OCI-LY1 (cell line): ENCODE results near the gene SCAPER.

Experiments used
- H2AFZ ChIP-seq: fragments of 200-600 bp; sonication (generic), shearing (Covaris generic); 2 replicates; pipeline ENCODE4 v1.6.0; 2014; ENCODE audit warnings: antibody characterized with exemption, mild to moderate bottlenecking, low read length
- H3F3A ChIP-seq: fragments of 200-600 bp; sonication (generic), shearing (Covaris generic); 2 replicates; pipeline ENCODE4 v1.6.0; 2014; ENCODE audit warnings: mild to moderate bottlenecking, antibody characterized with exemption, low read length, moderate library complexity; ENCODE audit not compliant: insufficient read depth
- H3K27ac ChIP-seq: fragments of 200-600 bp; sonication (generic); 2 replicates; pipeline ENCODE4 v1.5.1; 2014; ENCODE audit warnings: low read length, mixed run types, mild to moderate bottlenecking, low read depth; ENCODE audit not compliant: poor library complexity, severe bottlenecking
- H3K27me3 ChIP-seq: fragments of 200-600 bp; sonication (generic); 2 replicates; pipeline ENCODE4 v1.6.0; 2014; ENCODE audit warnings: antibody characterized with exemption, mild to moderate bottlenecking, low read length, moderate library complexity; ENCODE audit not compliant: insufficient read depth
- H3K36me3 ChIP-seq: fragments of 200-600 bp; sonication (generic); 2 replicates; pipeline ENCODE4 v1.6.1; 2014; ENCODE audit warnings: mild to moderate bottlenecking, antibody characterized with exemption, low read length, moderate library complexity, mixed read lengths; ENCODE audit not compliant: insufficient read depth
- H3K4me1 ChIP-seq: fragments of 200-600 bp; sonication (generic); 2 replicates; pipeline ENCODE4 v1.5.1; 2014; ENCODE audit warnings: mild to moderate bottlenecking, low read length, moderate library complexity; ENCODE audit not compliant: insufficient read depth, severe bottlenecking
- H3K4me2 ChIP-seq: fragments of 200-600 bp; sonication (generic), shearing (Covaris generic); 2 replicates; pipeline ENCODE4 v1.6.1; 2014; ENCODE audit warnings: low read length
- H3K4me3 ChIP-seq: fragments of 200-600 bp; sonication (generic); 2 replicates; pipeline ENCODE4 v1.5.1; 2014; ENCODE audit warnings: low read length, low read depth, mild to moderate bottlenecking, mixed read lengths; ENCODE audit not compliant: poor library complexity, severe bottlenecking
- H3K79me2 ChIP-seq: fragments of 200-600 bp; shearing (Covaris generic); 2 replicates; pipeline ENCODE4 v1.6.1; 2016; ENCODE audit warnings: mixed run types, low read length, mixed read lengths; ENCODE audit not compliant: insufficient read depth
- H3K9ac ChIP-seq: fragments of 200-600 bp; sonication (generic), shearing (Covaris generic); 2 replicates; pipeline ENCODE4 v1.6.1; 2014; ENCODE audit warnings: mild to moderate bottlenecking, low read length, mixed read lengths
- H3K9me2 ChIP-seq: fragments of 200-600 bp; sonication (generic), shearing (Covaris generic); 2 replicates; pipeline ENCODE4 v1.6.1; 2014; ENCODE audit warnings: low read depth, mild to moderate bottlenecking, low read length, mixed read lengths
- H3K9me3 ChIP-seq: fragments of 200-600 bp; shearing (Covaris generic); 2 replicates; pipeline ENCODE4 v1.6.1; 2014; ENCODE audit warnings: low read length, mixed read lengths
- H4K20me1 ChIP-seq: fragments of 200-600 bp; sonication (generic), shearing (Covaris generic); 2 replicates; pipeline ENCODE4 v1.6.0; 2016; ENCODE audit warnings: mild to moderate bottlenecking, low read length; ENCODE audit not compliant: insufficient read depth
- EZH2 ChIP-seq: fragments of 200-600 bp; sonication (generic), shearing (Covaris generic); IDR thresholded peaks from 2 replicates; pipeline ENCODE4 v1.8.0; 2017; ENCODE audit warnings: borderline replicate concordance, mixed run types, mild to moderate bottlenecking, antibody characterized with exemption, low read length, moderate library complexity, mixed read lengths
- TF ChIP-seq, protein P1 (sequence below): fragments of 200-600 bp; sonication (generic), shearing (Covaris generic); IDR thresholded peaks from 2 replicates; pipeline ENCODE4 v1.5.1; 2017; ENCODE audit warnings: mild to moderate bottlenecking, antibody characterized with exemption, low read length, moderate library complexity, mixed read lengths

Gene SCAPER

DNA sequence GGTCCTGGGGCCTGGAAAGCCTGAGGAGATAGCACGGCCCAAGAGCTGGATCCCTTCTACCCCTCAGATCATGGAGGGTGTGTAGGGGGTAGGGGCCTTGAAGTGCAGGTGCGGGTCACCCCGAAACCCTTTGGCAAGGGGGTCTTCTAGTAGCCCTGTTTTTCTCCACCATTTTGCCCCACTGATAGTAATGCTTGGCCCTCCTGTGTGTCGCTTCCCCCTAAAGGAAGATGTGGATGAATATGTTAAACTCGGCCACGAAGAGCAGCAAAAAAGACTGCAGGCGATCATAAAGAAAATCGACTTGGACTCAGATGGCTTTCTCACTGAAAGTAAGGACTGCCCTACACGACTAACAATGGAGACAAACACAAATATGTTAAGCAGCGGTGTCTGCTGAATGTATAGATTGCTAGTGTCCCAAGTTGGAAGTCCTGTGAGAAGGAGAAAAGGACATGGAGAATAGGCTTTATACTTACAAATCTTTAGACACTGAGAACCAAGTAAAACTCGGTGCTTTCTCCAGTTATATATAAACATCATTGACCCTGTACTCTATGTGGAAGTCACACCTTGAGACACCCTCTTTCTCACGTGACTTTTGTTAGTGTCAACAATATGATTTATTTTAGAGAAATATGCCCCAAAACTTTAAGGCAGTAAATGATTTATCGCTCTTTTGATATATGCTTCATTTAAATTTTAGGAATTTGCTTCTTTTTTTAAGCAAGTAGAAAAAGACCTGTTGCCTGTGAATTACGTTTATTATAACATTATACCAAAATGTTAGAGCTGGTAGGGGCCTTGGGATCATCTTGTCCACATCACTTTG lies 27.2 kb upstream of the SCAPER start:
- TF ChIP-seq EZH2 = no peak
- TF ChIP-seq, protein P1, sequence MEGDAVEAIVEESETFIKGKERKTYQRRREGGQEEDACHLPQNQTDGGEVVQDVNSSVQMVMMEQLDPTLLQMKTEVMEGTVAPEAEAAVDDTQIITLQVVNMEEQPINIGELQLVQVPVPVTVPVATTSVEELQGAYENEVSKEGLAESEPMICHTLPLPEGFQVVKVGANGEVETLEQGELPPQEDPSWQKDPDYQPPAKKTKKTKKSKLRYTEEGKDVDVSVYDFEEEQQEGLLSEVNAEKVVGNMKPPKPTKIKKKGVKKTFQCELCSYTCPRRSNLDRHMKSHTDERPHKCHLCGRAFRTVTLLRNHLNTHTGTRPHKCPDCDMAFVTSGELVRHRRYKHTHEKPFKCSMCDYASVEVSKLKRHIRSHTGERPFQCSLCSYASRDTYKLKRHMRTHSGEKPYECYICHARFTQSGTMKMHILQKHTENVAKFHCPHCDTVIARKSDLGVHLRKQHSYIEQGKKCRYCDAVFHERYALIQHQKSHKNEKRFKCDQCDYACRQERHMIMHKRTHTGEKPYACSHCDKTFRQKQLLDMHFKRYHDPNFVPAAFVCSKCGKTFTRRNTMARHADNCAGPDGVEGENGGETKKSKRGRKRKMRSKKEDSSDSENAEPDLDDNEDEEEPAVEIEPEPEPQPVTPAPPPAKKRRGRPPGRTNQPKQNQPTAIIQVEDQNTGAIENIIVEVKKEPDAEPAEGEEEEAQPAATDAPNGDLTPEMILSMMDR = no peak
- no peaks in the 10 kb centered on the region for H3K27me3 ChIP-seq
- H3K4me3 ChIP-seq = peak overlapping the region; percentile 78
- H3K27ac ChIP-seq = no peak overlapping the region
- H3K79me2 ChIP-seq = no peaks in the 10 kb centered on the region
- H3K4me1 ChIP-seq = peaks cover 27% of the 10 kb centered on the region
- no peaks in the 10 kb centered on the region for H3K9me2 ChIP-seq
- H3K9ac ChIP-seq = peak overlapping the region; percentile 80
- no peak overlapping the region for H2AFZ ChIP-seq
- H4K20me1 ChIP-seq = no peaks in the 10 kb centered on the region
- H3K9me3 ChIP-seq = no peaks in the 10 kb centered on the region
- no peaks in the 10 kb centered on the region for H3F3A ChIP-seq
- H3K36me3 ChIP-seq = peaks cover 23% of the 10 kb centered on the region
- peak overlapping the region; percentile 73 for H3K4me2 ChIP-seq

DNA sequence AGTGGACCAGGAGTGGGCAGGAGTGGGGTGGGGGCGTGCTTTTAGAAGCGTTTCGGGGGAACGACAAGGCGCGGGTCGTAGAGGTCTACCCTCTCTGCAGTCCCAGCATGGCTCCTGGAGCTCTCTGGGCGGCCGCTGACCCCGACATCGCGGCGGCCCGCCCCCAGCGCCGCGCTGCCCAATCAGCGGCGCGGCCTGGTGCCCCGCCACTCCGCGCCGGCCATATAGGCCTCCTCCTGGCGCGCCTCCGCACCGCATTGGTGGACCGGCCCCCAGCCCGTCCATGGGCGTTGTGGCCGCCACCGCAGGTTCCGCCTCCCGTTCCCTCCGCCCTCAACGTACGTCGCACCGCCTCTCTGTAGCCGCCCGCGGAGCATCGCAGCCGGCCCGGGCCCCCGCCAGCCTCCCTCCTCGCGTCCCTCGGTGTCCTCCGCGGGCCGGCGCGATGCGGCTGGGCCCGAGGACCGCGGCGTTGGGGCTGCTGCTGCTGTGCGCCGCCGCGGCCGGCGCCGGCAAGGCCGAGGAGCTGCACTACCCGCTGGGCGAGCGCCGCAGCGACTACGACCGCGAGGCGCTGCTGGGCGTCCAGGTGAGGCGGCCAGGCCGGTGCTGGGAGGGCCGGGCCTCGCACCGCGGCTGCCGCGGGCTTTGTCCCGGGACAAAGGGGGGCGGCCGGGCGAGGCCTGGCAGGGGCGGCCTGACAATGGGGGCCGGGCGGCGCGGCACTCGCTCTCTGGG lies 26.4 kb upstream of the SCAPER start, which contains the start of gene RCN2:
RCN2 (plus strand) TSS at position 353 of the 738 bp plus-strand sequence; CDS start at position 446, 93 bp downstream.
- Histone ChIP-seq H3K9me2 (no peaks in the 10 kb centered on the region), H3K9ac (peak within 1 kb of the TSS; percentile 80), H3K27ac (no peak within 1 kb of the TSS), H2AFZ (peak within 1 kb of the TSS; percentile 96; the same call in 1 of the 2 replicates), H3K4me2 (peak within 1 kb of the TSS; percentile 73), H4K20me1 (no peaks in the 10 kb centered on the region), H3K36me3 (peaks cover 18% of the 10 kb centered on the region), H3F3A (no peaks in the 10 kb centered on the region), H3K4me1 (peaks cover 27% of the 10 kb centered on the region), H3K27me3 (no peaks in the 10 kb centered on the region), H3K79me2 (no peaks in the 10 kb centered on the region), H3K9me3 (no peaks in the 10 kb centered on the region), H3K4me3 (peak within 1 kb of the TSS; percentile 78)
- TF ChIP-seq EZH2 = no peak
- TF ChIP-seq, protein P1 = no peak

DNA sequence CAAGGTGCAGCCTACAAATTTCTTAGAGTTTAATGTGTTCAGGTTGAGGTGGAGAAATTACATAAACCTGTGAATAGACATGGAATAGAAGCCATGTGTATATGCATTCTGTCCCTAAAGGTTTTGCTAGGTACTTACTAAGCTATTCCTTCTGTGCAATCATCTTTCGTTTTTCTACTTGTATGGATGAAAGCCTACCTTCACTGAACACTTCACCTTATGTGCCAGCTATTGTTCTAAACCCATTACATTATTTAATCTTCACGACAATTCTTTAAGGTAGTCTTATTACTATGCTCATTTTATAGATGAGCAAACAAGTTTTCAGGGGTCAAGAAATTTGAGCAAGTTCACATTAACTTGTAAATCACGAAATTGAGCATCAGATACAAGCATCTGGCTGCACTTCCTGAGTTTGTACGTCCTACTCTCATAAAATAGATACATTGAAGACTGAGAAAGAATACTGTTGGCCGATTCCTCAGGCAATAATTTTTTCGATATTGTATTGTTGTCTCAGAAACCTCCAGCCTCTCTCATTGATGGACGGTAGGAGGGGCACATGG lies 25.8 kb upstream of the SCAPER start:
- H3K27ac ChIP-seq = no peak overlapping the region

More for the DNA sequence above, 25.8 kb upstream of the SCAPER start:
- H3K4me3 ChIP-seq = peak overlapping the region; percentile 78
- H3K9me2 ChIP-seq = no peaks in the 10 kb centered on the region
- peaks cover 27% of the 10 kb centered on the region for H3K4me1 ChIP-seq
- no peaks in the 10 kb centered on the region for H3K9me3 ChIP-seq
- H3K79me2 ChIP-seq = no peaks in the 10 kb centered on the region
- H3K9ac ChIP-seq = peak overlapping the region; percentile 70
- no peaks in the 10 kb centered on the region for H4K20me1 ChIP-seq
- no peak for TF ChIP-seq EZH2
- TF ChIP-seq, protein P1 = no peak
- H3K36me3 ChIP-seq = peaks cover 14% of the 10 kb centered on the region; the same call in 1 of the 2 replicates
- peak overlapping the region; percentile 73 for H3K4me2 ChIP-seq
- H3F3A ChIP-seq = no peaks in the 10 kb centered on the region
- H2AFZ ChIP-seq = peak overlapping the region; percentile 96; the same call in 1 of the 2 replicates
- no peaks in the 10 kb centered on the region for H3K27me3 ChIP-seq
